OCI-LY1 (cell line): Measurements from ENCODE around the gene FOXO3.

Source experiments
- H2AFZ ChIP-seq: fragments of 200-600 bp; sonication (generic), shearing (Covaris generic); 2 replicates; pipeline ENCODE4 v1.6.0; 2014; ENCODE audit warnings: antibody characterized with exemption, mild to moderate bottlenecking, low read length
- H3F3A ChIP-seq: fragments of 200-600 bp; sonication (generic), shearing (Covaris generic); 2 replicates; pipeline ENCODE4 v1.6.0; 2014; ENCODE audit warnings: mild to moderate bottlenecking, antibody characterized with exemption, low read length, moderate library complexity; ENCODE audit not compliant: insufficient read depth
- H3K27ac ChIP-seq: fragments of 200-600 bp; sonication (generic); 2 replicates; pipeline ENCODE4 v1.5.1; 2014; ENCODE audit warnings: low read length, mixed run types, mild to moderate bottlenecking, low read depth; ENCODE audit not compliant: poor library complexity, severe bottlenecking
- H3K27me3 ChIP-seq: fragments of 200-600 bp; sonication (generic); 2 replicates; pipeline ENCODE4 v1.6.0; 2014; ENCODE audit warnings: antibody characterized with exemption, mild to moderate bottlenecking, low read length, moderate library complexity; ENCODE audit not compliant: insufficient read depth
- H3K36me3 ChIP-seq: fragments of 200-600 bp; sonication (generic); 2 replicates; pipeline ENCODE4 v1.6.1; 2014; ENCODE audit warnings: mild to moderate bottlenecking, antibody characterized with exemption, low read length, moderate library complexity, mixed read lengths; ENCODE audit not compliant: insufficient read depth
- H3K4me1 ChIP-seq: fragments of 200-600 bp; sonication (generic); 2 replicates; pipeline ENCODE4 v1.5.1; 2014; ENCODE audit warnings: mild to moderate bottlenecking, low read length, moderate library complexity; ENCODE audit not compliant: insufficient read depth, severe bottlenecking
- H3K4me2 ChIP-seq: fragments of 200-600 bp; sonication (generic), shearing (Covaris generic); 2 replicates; pipeline ENCODE4 v1.6.1; 2014; ENCODE audit warnings: low read length
- H3K4me3 ChIP-seq: fragments of 200-600 bp; sonication (generic); 2 replicates; pipeline ENCODE4 v1.5.1; 2014; ENCODE audit warnings: low read length, low read depth, mild to moderate bottlenecking, mixed read lengths; ENCODE audit not compliant: poor library complexity, severe bottlenecking
- H3K79me2 ChIP-seq: fragments of 200-600 bp; shearing (Covaris generic); 2 replicates; pipeline ENCODE4 v1.6.1; 2016; ENCODE audit warnings: mixed run types, low read length, mixed read lengths; ENCODE audit not compliant: insufficient read depth
- H3K9ac ChIP-seq: fragments of 200-600 bp; sonication (generic), shearing (Covaris generic); 2 replicates; pipeline ENCODE4 v1.6.1; 2014; ENCODE audit warnings: mild to moderate bottlenecking, low read length, mixed read lengths
- H3K9me2 ChIP-seq: fragments of 200-600 bp; sonication (generic), shearing (Covaris generic); 2 replicates; pipeline ENCODE4 v1.6.1; 2014; ENCODE audit warnings: low read depth, mild to moderate bottlenecking, low read length, mixed read lengths
- H3K9me3 ChIP-seq: fragments of 200-600 bp; shearing (Covaris generic); 2 replicates; pipeline ENCODE4 v1.6.1; 2014; ENCODE audit warnings: low read length, mixed read lengths
- H4K20me1 ChIP-seq: fragments of 200-600 bp; sonication (generic), shearing (Covaris generic); 2 replicates; pipeline ENCODE4 v1.6.0; 2016; ENCODE audit warnings: mild to moderate bottlenecking, low read length; ENCODE audit not compliant: insufficient read depth
- CTCF ChIP-seq: fragments of 200-600 bp; sonication (generic), shearing (Covaris generic); IDR thresholded peaks from 2 replicates; pipeline ENCODE4 v1.5.1; 2017; ENCODE audit warnings: mild to moderate bottlenecking, antibody characterized with exemption, low read length, moderate library complexity, mixed read lengths
- EZH2 ChIP-seq: fragments of 200-600 bp; sonication (generic), shearing (Covaris generic); IDR thresholded peaks from 2 replicates; pipeline ENCODE4 v1.8.0; 2017; ENCODE audit warnings: borderline replicate concordance, mixed run types, mild to moderate bottlenecking, antibody characterized with exemption, low read length, moderate library complexity, mixed read lengths

The FOXO3 gene

GRCh38 chr6:108581932-108582475 lies 21.3 kb downstream of the FOXO3 start:
- H3K36me3 ChIP-seq: 0 out of 2 replicates have a peak, but pooled peaks cover 11% of the 10 kb centered on the region
- H3K9ac ChIP-seq: no peak overlapping the region
- no peak overlapping the region for H3K4me3 ChIP-seq
- H3K4me1 ChIP-seq: peaks cover 15% of the 10 kb centered on the region
- no peaks in the 10 kb centered on the region for H3K79me2 ChIP-seq
- no peak overlapping the region for H3K27ac ChIP-seq
- H3K9me2 ChIP-seq: no peaks in the 10 kb centered on the region
- no peaks in the 10 kb centered on the region for H3F3A ChIP-seq
- no peaks in the 10 kb centered on the region for H3K9me3 ChIP-seq
- H3K4me2 ChIP-seq: no peak overlapping the region
- no peaks in the 10 kb centered on the region for H3K27me3 ChIP-seq
- no peak for TF ChIP-seq EZH2
- no peak for TF ChIP-seq CTCF
- no peaks in the 10 kb centered on the region for H4K20me1 ChIP-seq
- no peak overlapping the region for H2AFZ ChIP-seq

DNA sequence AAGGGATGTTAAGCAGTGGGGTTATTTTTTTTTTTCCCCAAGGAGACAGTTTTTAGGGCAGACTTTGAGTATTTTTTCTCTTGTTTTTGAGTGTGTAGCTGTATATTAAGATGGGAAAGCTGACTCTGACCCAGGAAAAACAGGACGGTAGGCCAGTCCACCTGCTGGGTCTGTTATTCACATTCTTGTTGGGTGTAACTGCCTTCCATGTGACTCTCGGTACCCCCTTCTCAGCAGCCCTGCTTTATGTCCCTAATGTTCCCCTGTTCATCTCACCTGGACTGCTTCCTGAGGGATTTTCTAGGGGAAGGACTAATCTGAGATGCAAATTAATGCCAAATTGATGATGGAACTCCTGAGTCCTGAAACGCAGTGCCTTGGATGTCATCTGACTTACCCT lies 21.9 kb downstream of the FOXO3 start:
- H3K4me3 ChIP-seq: no peak overlapping the region
- no peaks in the 10 kb centered on the region for H4K20me1 ChIP-seq
- peaks cover 16% of the 10 kb centered on the region for H3K4me1 ChIP-seq
- no peaks in the 10 kb centered on the region for H3K9me2 ChIP-seq
- no peak overlapping the region for H3K9ac ChIP-seq
- no peaks in the 10 kb centered on the region for H3K27me3 ChIP-seq
- no peaks in the 10 kb centered on the region for H3K79me2 ChIP-seq
- H3K36me3 ChIP-seq: 0 out of 2 replicates have a peak, but pooled peaks cover 11% of the 10 kb centered on the region
- H2AFZ ChIP-seq: no peak overlapping the region
- TF ChIP-seq EZH2: no peak
- TF ChIP-seq CTCF: no peak
- no peak overlapping the region for H3K4me2 ChIP-seq
- no peak overlapping the region for H3K27ac ChIP-seq
- H3K9me3 ChIP-seq: no peaks in the 10 kb centered on the region
- no peaks in the 10 kb centered on the region for H3F3A ChIP-seq

DNA sequence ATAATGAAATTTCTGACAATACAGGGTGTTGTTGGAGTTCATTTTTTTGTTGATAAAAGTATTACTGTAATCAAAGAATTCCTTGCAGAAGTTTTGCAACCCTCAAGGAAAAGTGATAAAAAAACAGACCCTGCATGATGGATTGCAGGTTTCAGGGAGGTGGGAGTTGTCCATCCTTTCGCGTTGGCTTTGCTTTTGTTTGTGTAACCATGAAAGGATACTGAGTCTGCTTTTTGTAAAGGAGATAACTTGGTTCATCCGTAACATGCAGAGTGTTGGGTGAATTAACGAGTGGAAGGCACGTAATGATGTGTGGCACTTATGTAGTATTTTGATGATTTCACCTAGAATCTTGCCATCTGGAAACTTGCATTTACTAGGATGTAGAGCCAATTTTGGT lies 23.6 kb downstream of the FOXO3 start:
- Histone ChIP-seq H2AFZ (no peak overlapping the region), H3K27ac (no peak overlapping the region), H3K9me2 (no peaks in the 10 kb centered on the region), H4K20me1 (no peaks in the 10 kb centered on the region), H3K79me2 (0 out of 2 replicates have a peak, but pooled peaks cover 7% of the 10 kb centered on the region), H3K9ac (no peak overlapping the region), H3K27me3 (no peaks in the 10 kb centered on the region), H3F3A (no peaks in the 10 kb centered on the region), H3K36me3 (no peaks in the 10 kb centered on the region), H3K9me3 (no peaks in the 10 kb centered on the region), H3K4me1 (peaks cover 33% of the 10 kb centered on the region), H3K4me2 (no peak overlapping the region), H3K4me3 (no peak overlapping the region)
- no peak for TF ChIP-seq EZH2
- no peak for TF ChIP-seq CTCF
